ENCODE measurements around the gene CD247. TPM values are rescaled to one million over a fixed set of nuclear protein-coding genes. Genes with fewer than 3 reads are reported as not detected.

Gene CD247
- total RNA-seq, 1 donor from 2014 or later: 0.58 TPM

DNA sequence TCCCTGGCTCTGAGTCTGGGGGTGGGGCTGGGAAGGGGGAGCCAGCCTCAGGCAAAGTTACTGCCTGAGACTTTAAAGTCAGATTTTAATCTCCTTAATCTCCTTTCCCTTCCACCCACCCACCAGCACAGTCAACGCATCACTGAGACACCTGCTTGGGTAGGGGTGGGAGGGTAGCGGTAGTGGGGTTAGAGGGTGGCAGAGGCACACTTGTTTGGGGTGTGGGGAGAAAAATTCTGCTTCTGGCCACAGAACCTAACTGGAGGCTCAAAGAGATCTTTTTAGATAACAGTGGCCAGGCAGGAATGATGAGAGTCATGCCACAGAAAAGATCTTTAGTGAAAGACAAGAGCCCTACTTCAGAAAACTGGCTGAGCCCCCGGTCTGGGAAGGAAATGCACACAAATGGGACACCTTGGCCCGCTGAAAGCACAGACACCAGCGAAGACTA lies 44.1 kb downstream of the CD247 start:
- Mint-ChIP-seq H3K4me1 (ENCODE audit: unreplicated experiment) (peaks cover 5% of the 10 kb centered on the region), H3K27ac (peak overlapping the region; percentile 27), H3K27me3 (peaks cover 10% of the 10 kb centered on the region), H3K36me3 (no peaks in the 10 kb centered on the region), H3K9me3 (peaks cover 5% of the 10 kb centered on the region), H3K4me3 (no peak overlapping the region)
- DNase-seq (ENCODE audit: extremely low spot score, unreplicated experiment): no peak
- TF ChIP-seq, protein P1, sequence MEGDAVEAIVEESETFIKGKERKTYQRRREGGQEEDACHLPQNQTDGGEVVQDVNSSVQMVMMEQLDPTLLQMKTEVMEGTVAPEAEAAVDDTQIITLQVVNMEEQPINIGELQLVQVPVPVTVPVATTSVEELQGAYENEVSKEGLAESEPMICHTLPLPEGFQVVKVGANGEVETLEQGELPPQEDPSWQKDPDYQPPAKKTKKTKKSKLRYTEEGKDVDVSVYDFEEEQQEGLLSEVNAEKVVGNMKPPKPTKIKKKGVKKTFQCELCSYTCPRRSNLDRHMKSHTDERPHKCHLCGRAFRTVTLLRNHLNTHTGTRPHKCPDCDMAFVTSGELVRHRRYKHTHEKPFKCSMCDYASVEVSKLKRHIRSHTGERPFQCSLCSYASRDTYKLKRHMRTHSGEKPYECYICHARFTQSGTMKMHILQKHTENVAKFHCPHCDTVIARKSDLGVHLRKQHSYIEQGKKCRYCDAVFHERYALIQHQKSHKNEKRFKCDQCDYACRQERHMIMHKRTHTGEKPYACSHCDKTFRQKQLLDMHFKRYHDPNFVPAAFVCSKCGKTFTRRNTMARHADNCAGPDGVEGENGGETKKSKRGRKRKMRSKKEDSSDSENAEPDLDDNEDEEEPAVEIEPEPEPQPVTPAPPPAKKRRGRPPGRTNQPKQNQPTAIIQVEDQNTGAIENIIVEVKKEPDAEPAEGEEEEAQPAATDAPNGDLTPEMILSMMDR (conservative IDR thresholded peaks at IDR 0.05): no peak

DNA sequence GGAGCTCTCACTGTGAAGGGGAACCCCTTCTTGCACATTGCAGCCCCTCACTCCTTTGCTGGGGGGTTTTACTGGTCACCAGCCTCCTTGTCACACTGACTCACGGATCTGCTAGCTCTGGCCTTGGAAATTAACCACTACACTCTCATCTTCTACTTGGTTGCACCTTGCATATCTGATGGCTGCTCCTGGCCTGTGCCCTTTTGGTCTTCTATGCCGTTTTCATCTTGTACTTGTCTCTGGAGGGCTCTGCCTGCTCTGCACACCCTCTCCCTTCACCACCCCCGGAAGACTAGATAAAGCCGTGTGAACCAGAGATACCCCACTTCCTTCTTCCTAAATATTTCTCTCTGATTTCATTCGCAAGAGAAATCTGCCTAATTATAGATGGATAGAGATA lies 44.6 kb downstream of the CD247 start:
- Mint-ChIP-seq H3K9me3 (peaks cover 5% of the 10 kb centered on the region), H3K27ac (peak overlapping the region; percentile 27), H3K4me3 (no peak overlapping the region), H3K4me1 (ENCODE audit: unreplicated experiment) (peaks cover 5% of the 10 kb centered on the region), H3K27me3 (peaks cover 10% of the 10 kb centered on the region), H3K36me3 (no peaks in the 10 kb centered on the region)
- no peak for DNase-seq (ENCODE audit: extremely low spot score, unreplicated experiment)
- TF ChIP-seq, protein P1 (conservative IDR thresholded peaks at IDR 0.05): no peak

DNA sequence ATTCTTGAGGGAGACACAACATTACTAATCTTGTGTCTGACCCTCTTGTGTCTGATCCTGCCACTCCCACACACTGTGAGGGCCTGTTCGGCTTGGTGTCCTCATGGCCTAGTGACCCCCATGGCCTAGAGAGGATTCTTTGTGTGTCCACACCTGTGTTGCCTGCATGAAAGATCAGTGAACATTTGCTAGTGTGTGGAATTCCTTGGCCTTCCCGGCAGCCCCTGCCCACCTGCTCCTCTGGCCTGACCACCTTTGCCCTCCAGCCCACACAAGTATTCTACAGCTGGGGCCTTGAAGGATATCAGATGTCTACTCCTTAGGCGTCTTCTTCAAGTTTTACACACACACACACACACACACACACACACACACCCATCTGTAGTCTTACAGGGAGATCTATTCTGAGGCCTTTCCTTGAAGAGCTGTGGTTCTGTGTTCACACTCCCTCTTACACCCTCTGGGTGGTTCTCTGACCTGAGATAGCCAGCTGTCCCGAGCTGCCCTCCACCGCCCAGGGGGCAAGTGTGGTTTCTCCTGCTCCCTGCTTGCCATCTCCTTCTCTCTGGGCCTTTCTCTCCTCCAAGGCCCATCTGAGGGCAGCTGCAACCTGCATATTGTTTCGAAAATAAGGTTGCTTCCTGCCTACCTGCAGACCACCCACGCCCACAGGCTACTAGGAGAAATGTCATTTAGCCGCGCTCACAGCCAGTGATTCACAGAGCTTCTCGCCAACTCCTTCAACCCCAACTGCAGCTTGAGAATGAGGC lies 45.4 kb downstream of the CD247 start:
- Mint-ChIP-seq H3K36me3 (no peaks in the 10 kb centered on the region), H3K9me3 (peaks cover 5% of the 10 kb centered on the region), H3K4me3 (no peak overlapping the region), H3K27me3 (peaks cover 10% of the 10 kb centered on the region), H3K4me1 (ENCODE audit: unreplicated experiment) (peaks cover 5% of the 10 kb centered on the region), H3K27ac (no peak overlapping the region)
- no peak for DNase-seq (ENCODE audit: extremely low spot score, unreplicated experiment)
- TF ChIP-seq, protein P1 (conservative IDR thresholded peaks at IDR 0.05): no peak

DNA sequence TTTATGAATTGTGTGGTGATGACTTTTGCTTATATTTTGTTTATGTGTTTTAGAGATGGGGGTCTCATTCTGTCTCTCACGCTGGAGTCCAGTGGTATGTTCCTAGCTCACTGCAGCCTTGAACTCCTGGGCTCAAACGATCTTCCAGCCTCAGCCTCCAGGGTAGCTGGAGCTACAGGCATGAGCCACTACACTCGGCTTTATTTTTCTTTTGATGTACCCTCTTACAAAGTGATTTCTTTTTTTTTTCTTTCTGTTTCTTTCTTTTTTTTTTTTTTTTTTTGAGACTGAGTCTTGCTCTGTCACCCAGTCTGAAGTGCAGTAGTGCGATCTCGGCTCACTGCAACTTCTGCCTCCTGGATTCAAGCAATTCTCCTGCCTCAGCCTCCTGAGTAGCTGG lies 46.8 kb downstream of the CD247 start:
- no peak for DNase-seq (ENCODE audit: extremely low spot score, unreplicated experiment)
- peaks cover 3% of the 10 kb centered on the region for H3K27me3 Mint-ChIP-seq
- H3K4me1 Mint-ChIP-seq (ENCODE audit: unreplicated experiment): peaks cover 12% of the 10 kb centered on the region
- TF ChIP-seq, protein P1 (conservative IDR thresholded peaks at IDR 0.05): no peak
- peaks cover 5% of the 10 kb centered on the region for H3K9me3 Mint-ChIP-seq
- H3K36me3 Mint-ChIP-seq: no peaks in the 10 kb centered on the region
- H3K4me3 Mint-ChIP-seq: no peak overlapping the region
- no peak overlapping the region for H3K27ac Mint-ChIP-seq

DNA sequence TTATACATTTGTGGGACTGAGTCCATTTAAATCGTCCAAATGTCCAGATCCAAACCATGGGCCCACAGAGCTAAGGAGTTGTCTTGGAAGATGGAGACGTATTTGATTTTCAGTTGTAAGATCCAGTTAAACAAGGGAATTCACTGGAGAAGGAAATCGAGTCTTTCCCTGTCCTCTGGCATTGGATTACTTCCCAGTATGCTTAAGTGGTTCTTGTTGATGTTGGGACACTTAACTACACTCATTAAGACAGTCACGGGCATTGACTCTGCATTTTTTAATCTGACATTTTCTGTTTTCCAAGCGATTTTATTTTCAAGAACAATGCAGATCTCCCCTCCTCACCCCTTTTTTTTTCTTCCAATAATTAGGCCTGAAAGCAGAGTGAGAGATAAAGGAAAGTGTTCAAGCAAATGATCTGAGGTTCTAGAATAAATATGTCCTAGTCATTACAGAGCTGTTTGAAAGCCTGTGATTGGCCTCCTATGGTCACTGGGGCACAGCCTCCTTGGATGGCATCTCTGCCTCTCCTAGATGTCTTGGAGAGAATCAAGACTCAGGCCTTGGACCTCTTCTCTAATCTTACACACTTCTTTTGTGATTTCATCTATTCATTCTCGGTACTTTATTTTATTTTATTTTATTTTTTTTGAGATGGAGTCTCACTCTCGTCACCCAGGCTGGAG lies 48.9 kb downstream of the CD247 start:
- TF ChIP-seq, protein P1 (conservative IDR thresholded peaks at IDR 0.05): no peak
- no peak for DNase-seq (ENCODE audit: extremely low spot score, unreplicated experiment)
- Mint-ChIP-seq H3K4me1 (ENCODE audit: unreplicated experiment) (peaks cover 16% of the 10 kb centered on the region), H3K27me3 (peaks cover 10% of the 10 kb centered on the region), H3K4me3 (no peak overlapping the region), H3K27ac (no peak overlapping the region), H3K36me3 (no peaks in the 10 kb centered on the region), H3K9me3 (no peaks in the 10 kb centered on the region)
